ENCODE data around the gene CHAC1.
"Not testable (repeated sequence)": the region's sequence is repeated elsewhere in the genome, so short reads cannot be mapped to it uniquely, and the experiment has no call there.

The CHAC1 gene

DNA sequence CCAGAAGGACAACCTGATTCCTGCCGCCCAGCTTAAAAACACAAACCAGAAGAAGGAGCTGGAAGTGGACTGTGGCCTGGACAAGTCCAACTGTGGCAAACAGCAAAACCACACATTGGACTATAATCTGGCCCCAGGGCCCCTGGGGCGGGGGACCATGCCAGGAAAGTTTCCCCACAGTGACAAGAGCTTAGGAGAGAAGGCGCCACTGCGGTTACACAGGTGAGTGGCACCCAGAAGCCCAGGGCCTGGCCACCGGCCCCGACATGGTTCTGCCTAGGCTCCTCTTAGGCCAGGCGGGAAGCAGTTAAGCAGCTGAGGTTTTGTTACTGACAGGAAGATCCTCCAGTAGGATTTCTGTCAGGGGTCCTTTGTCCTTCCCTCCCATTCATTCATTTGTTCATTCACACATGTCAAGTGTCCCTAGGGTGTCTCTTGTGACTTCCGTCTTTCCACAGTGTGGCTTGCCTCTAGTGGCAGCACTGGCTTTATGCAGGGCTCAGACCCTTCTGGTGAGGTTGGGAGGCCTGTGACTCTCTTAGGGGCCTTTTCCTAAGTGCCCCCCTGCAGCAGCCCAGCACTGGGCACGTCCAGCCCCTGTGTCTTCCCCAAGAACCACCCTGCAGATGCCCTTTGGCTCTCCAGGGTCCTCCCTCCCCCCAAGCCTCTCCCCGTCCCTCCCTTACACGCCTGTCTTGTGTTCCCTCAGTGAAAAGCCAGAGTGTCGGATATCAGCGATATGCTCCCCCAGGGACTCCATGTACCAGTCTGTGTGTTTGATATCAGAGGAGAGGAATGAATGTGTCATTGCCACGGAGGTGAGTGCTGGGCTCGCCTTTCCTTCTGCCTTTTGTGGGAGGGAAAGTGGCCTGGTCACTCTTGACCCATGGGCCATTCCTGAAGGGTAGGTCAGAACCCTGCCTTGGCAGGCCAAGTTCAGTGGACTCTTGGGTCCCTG is 16.3 kb upstream of the CHAC1 start:
- in situ Hi-C loops (cut with MboI; ENCODE audit: low sequenced_read_pairs): no loop called here

DNA sequence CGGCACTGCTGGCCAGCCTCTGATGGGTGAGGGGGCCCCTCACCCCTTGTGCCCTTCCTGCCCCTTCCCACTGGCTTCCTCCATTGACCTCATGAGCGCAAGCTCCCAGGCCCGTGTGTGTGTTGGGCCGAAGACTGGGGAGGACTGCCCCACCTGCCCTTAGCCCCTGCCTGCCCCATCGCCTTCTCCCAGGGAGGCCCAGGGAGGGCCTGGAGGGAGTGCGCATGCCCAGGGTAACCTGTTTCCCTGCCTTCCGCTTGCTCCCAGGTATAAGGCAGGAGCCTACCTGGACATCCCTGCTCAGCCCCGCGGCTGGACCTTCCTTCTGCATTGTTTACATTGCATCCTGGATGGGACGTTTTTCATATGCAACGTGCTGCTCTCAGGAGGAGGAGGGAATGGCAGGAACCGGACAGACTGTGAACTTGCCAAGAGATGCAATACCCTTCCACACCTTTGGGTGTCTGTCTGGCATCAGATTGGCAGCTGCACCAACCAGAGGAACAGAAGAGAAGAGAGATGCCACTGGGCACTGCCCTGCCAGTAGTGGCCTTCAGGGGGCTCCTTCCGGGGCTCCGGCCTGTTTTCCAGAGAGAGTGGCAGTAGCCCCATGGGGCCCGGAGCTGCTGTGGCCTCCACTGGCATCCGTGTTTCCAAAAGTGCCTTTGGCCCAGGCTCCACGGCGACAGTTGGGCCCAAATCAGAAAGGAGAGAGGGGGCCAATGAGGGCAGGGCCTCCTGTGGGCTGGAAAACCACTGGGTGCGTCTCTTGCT is 15.3 kb upstream of the CHAC1 start:
- in situ Hi-C loops (cut with MboI; ENCODE audit: low sequenced_read_pairs): no loop called here

DNA sequence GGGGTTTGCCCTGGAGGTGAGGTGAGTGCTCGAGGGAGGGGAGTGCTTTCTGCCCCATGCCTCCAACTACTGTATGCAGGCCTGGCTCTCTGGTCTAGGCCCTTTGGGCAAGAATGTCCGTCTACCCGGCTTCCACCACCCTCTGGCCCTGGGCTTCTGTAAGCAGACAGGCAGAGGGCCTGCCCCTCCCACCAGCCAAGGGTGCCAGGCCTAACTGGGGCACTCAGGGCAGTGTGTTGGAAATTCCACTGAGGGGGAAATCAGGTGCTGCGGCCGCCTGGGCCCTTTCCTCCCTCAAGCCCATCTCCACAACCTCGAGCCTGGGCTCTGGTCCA is 14.8 kb upstream of the CHAC1 start:
- in situ Hi-C loops (cut with MboI; ENCODE audit: low sequenced_read_pairs): no loop called here

DNA sequence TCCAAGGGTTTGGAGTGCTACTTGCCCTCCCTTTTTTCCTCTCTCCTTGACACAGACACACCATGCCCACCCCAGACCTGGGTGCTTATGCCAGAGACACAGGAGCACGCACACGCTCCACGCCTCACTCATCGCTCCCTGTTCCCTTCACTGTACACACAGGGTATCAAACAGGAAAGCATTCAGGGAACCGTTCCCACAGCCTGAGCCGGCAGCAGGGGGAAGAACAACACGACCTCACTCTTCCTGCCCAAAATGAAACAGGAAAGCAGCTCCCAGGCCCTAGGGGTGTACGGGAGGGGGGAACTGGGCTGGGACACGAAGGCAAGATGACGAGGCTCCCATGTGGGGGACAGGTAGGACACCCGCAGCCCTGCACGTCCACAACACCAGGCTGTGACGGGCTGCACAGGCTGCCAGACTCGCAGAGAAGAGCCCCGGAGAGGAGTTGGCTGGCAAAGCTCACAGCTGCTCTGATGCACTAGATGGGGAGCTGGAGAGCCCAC is 12.9 kb upstream of the CHAC1 start:
- in situ Hi-C loops (cut with MboI; ENCODE audit: low sequenced_read_pairs): no loop called here

DNA sequence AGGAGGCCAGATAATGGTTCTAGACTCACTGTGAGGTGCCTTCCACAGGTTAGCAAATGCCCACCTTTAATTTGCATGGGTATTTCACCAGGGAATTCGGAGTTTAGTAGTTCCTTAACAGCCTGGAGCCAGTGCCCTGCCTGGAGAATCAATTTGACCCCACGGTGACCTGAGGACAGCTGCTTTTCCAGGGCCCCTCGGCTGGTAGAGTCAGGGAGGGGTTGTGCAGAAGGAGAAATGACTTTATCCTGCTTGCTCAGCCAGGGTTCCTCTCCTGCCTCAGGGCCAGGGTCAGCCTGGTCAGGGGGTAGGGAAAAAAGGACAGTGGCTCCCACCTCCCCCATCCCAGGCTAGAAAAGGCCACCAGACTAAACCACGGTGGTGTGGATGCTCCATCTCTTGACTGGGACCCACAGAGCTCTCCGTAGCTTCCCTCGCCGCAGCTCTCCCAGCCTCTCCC is 12.2 kb upstream of the CHAC1 start:
- in situ Hi-C loops (cut with MboI; ENCODE audit: low sequenced_read_pairs): no loop called here

DNA sequence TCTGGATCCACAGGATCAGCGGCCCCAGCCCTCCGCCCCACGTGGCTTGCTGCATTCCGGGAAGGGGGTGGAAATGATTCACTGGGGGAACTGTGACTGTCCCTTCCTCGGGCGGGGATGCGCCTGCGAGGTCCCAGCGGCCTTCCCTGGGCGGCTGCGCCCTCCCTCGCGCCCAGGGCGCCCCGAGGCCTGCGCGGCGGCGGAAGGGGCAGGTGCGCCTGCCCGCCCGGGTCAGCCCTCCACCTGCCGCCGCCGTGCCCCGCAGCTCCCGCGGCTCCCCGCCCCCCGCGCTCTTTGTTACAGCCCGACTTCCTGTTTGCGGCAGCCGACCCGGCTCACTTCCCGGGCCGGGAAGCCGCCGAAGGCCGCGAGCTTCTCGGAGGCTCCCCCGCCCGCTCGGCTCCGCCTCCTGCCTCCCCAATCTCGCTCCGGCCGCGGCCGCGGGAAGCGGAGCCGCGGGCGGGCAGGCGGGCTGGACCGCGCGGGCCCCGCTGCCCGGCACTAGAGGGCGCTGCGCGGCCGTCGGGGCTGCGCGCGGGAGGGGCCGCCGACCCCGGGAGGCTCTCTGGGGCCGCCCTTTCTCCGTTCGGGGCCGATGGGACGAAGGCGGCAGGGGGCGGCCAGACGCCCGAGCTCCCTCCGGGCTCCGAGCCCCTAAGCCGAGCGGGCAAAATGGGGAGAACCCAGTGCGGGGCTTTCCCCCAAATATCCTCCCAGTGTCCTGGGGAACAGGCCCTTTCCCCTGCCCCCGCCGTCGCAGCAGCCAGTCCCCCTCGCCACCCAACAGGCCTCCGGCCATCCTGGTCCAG is 11.5 kb upstream of the CHAC1 start:
- in situ Hi-C loops (cut with MboI; ENCODE audit: low sequenced_read_pairs): no loop called here

DNA sequence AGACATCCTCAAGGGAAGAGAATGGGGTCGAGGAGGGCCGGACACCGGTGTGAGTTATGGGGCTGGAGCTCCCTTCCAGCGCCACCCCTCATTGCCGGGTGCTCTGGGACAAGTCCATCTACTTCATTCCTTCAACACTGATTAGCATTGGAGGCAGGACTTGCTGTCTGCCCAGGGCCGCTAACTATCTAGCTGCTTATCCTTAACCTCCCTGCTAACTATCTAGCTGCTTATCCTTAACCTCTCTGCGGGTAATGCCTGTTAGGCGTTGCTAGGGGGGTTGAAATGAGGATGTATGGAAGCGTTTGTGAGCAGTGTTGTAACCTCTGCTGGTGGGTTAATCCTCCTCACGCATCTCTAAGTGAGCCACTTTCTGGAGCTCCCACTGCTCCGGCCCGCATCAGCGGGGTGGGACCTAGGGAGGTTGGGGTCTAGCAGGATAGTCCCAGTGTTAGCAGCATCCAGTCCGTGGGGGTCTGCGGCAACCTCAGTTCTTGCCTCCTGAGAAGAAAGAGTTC is 10.9 kb upstream of the CHAC1 start:
- in situ Hi-C loops (cut with MboI; ENCODE audit: low sequenced_read_pairs): no loop called here

DNA sequence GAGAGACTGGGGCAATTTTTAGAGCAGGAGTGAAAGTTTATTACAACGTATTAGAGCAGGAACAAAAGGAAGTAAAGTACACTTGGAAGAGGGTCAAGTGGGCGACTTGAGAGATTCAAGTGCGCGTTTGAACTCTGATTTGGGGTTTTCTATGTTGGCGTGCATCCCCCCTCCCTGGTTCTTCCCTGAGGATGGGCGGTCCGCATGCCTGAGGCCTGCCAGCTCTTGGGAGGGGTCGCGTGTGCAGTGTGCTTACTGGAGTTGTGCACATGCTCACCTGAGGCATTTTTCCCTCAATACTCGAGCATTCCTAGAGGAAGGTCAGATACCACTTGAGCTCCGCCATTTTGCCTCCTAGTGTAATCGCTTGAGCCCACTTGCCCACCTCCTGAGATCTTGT is 10.4 kb upstream of the CHAC1 start:
- in situ Hi-C loops (cut with MboI; ENCODE audit: low sequenced_read_pairs): no loop called here

DNA sequence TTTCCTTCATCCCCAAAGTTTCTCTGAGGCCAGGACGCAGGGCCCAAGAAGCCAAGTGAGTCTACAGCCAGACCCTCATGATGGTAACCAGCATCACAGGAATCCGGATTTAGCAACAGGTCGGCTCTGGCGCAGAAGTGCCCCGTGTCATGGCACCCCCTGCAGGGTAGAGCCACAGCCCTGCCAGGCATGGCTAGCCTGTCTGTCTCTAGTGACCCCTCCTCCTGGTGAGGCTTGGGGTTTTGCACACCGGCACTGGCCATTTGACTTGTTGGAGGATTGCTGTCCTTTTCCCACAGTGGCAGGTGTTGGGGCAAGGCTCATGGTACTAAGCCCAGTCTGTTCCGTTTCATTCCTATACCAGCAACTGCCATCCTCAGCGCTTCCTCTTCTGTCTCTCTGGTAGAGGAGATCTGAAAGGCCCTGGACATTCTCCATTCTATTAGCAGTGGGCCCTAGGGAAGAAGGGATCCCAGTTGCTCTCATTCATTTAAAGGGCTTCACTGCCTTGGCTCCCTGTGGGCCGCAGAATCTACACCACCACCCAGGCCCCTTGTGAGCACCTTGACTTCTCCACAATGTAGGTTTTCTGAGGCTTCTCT is 9.4 kb upstream of the CHAC1 start:
- in situ Hi-C loops (cut with MboI; ENCODE audit: low sequenced_read_pairs): no loop called here

DNA sequence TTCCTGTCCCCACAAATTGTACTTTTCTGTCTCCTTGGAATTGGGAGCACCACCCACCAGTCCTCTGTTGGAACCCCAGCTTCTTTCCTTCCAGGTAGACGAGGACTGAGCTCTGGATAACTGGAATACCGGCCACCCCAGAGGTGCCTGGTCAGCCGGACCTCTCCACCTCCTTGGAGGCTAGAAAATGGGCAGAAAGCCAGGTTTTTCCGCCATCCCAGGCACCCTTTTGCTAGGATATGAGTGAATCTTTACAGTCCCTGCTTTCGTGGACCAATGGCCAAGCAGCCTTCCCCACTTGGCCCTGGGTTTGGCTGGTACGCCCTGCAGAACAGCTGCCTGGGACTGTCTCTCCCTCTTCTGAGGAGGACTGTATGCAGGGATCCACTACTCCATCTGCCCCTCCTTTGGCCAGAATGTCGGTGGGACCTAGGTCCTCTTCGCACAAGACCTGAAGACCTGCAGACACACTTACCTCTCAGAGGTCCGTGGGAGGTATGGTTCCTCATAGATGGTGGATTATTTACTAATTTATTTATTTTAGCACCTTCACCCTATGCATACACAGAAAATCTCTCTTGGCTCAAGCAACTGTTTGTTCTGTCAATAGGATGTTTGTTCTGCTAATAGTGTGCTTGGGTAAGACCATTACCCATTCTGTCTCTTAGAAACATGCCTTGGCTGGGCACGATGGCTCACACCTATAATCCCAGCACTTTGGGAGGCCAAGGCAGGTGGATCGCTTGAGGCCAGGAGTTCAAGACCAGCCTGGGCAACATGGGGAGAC is 8.6 kb upstream of the CHAC1 start:
- in situ Hi-C loops (cut with MboI; ENCODE audit: low sequenced_read_pairs): no loop called here

DNA sequence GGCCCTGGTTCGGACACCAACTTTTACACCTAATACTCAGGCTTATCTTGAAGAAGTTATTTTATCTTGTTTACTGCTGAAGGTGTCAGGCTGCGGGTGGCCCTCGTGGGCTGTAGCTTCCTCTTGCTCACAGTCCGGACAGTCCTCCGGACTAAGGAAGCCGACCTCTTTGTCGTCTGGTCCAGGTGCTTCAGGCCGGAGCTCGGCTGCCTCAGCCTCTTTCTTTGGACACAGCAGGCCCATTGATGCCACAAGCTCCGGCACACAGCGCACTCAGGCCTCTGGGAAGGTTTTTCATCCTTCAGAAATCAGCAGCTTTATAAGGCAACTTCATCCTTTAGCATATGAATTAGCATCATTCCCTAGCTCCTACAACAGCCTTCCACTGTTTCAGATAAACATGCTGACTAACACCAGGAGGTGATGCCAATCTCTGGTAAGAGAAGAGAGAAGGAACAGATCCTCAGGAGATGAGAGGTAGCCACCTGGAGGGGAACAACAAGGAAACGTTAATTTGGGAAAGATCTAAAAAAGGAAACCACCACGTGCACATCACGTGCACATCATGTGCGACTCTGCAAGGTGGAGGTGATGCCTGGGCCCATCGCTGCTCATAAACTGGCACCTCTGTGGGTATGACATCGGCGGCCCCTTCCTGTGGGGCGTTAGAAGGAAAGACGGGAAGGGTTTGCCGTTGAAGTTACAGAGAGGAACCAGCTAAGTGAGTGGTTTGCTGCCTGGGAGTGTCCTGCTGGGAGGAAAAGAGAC is 4.4 kb upstream of the CHAC1 start:
- in situ Hi-C loops (cut with MboI; ENCODE audit: low sequenced_read_pairs): no loop called here

DNA sequence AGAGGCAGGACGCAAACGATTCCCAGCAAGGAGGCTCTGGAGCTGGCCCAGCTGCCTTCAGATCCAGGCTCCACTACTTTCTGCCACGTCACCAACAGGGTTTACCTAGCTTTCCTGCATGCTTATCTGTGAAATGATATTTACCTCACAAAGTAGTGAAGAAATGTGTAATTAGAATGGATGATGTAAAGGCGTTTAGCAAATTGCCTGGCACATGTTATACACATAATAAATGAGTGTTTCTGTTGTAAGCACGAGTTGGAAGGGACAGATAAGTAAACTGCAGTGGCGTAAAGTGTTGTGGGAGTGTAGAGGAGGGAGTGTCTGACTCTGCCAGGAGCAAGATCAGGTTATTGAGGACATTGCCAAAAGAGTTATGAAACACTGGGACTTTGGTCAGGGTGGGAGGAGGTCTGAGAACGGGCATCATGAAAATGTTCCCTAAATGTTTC is 3.5 kb upstream of the CHAC1 start:
- in situ Hi-C loops (cut with MboI; ENCODE audit: low sequenced_read_pairs): no loop called here

DNA sequence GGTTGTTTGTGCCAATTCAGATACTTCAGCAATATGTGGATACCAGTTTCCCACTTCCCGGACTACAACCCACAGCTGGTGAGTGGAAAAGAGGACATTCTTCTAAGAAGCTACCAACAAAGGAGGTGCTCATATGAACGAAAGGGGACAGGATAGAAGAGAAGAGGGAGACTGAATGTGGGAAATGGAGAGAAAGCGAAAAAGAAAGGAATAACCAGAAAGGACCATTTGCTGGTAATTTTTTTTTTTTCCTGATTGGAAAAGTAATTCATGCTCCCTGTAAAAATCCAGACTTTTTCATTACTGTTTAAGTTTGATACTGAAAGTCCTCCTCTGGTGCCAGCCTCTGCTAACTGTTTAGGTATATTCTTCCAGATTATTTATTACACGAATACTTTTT is 1.5 kb upstream of the CHAC1 start:
- in situ Hi-C loops (cut with MboI; ENCODE audit: low sequenced_read_pairs): no loop called here

DNA sequence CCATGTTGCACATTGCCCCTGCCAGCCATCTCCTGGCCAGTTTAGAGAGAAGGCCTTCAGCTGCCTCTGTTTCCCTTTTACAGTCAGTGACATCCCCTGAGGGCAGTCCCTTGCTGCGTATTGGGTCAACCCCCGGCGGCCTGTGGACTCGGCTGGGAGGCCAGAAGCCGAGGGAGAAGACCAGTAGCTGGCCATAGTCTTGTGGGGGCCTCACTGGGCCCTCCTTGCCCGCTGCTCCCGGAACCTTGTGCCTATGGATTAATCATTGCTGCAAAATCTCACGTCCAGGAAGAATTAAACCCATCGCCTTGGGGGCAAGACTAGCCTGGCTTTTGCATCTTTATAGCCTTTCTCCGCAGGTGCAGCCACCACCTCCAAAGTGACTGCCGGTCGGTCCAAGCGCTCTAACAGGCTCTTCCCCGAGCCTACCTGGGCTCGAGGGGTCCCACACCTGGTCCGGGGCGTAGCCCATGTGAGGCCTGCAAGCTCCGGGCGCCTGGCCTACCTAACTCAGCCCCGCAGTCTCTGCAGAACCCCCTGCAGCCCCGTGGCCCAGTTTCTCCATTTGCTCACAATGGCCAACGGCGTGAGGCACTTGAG is 870 bp upstream of the CHAC1 start:
- in situ Hi-C loops (cut with MboI; ENCODE audit: low sequenced_read_pairs): no loop called here

DNA sequence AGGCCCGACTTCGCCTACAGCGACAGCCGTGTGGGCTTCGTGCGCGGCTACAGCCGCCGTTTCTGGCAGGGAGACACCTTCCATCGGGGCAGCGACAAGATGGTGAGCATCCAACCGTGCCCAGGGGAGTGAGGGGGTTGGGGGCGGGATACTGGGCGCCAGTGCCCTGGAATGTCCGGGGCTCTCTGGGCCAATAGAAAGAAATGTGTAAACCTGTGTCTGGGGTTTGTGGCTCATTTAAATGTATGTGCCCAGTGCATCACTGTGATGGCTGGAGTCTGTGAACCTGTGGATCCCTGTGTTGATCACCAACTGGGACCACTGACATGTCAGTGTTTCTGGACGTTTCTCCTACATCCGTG is 423 bp downstream of the CHAC1 start:
- in situ Hi-C loops (cut with MboI; ENCODE audit: low sequenced_read_pairs): no loop called here

DNA sequence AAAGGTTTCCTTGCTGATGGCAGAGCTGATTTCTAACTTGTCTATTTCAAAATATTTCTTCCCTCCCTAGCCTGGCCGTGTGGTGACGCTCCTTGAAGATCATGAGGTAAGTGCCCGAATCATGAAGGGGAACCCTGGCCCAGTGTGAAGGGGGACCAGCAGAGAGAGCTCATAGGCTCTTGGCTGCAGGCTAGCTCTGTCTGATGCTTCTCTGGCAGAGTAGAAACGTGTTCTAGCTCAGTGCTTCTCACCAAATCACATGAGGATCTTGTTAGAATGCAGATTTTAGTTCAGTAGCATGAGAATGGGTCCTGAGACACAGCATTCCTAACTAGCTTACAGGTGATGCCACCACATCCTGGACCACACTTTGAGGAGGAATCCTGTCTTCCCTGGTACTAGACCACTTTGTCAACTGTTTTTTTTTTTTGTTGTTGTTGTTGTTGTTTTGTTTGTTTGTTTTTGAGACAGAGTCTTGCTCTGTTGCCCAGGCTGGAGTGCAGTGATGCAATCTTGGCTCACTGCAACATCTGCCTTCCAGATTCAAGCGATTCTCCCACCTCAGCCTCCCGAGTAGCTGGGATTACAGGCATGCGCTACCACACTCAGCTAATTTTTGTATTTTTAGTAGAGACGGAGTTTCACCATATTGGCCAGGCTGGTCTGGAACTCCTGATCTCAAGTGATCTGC is 1.0 kb downstream of the CHAC1 start:
- in situ Hi-C loops (cut with MboI; ENCODE audit: low sequenced_read_pairs): not testable (repeated sequence)

DNA sequence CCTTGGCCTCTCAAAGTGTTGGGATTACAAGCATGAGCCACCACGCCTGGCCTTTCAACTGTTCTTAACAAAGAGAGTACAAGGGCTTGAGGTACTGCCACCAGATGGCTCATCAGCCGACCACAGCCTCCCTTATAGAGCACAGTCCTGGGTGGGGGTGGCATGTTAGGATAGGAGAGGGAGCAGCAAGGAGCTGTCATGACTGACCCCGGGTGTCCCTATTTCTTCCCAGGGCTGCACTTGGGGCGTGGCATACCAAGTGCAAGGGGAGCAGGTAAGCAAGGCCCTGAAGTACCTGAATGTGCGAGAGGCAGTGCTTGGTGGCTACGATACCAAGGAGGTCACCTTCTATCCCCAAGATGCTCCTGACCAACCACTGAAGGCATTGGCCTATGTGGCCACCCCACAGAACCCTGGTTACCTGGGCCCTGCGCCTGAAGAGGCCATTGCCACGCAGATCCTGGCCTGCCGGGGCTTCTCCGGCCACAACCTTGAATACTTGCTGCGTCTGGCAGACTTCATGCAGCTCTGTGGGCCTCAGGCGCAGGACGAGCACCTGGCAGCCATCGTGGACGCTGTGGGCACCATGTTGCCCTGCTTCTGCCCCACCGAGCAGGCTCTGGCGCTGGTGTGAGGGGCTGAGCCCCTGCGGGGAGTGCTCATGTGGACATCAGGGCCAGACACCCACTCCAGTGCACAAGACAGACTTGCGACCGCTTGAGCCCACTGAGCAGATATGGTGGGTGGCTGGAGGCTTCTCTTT is 2.1 kb downstream of the CHAC1 start:
- in situ Hi-C loops (cut with MboI; ENCODE audit: low sequenced_read_pairs): no loop called here

Measured in HL-60/S4 treated with phorbol 12-myristate 13-acetate at 8.2 ng/mL for 4 days and 3 days (cell line).